DOHH2 (cell line): Measurements from ENCODE around the gene PATZ1.
"Not testable (repeated sequence)": the region's sequence is repeated elsewhere in the genome, so short reads cannot be mapped to it uniquely, and the experiment has no call there.

Experiments used
- EZH2phosphoT487 ChIP-seq: fragments of 200-600 bp; sonication (generic); IDR thresholded peaks from 2 replicates; pipeline ENCODE4 v1.6.1; 2017; ENCODE audit warnings: borderline replicate concordance, mild to moderate bottlenecking, antibody characterized with exemption, low read length, moderate library complexity, mixed read lengths
- TF ChIP-seq, protein P1 (sequence below): fragments of 200-600 bp; sonication (generic); IDR thresholded peaks from one replicate; pipeline ENCODE4 v1.5.1; 2014; ENCODE audit warnings: antibody characterized with exemption, mild to moderate bottlenecking, low read depth, low read length; ENCODE audit not compliant: poor library complexity, severe bottlenecking

DNA sequence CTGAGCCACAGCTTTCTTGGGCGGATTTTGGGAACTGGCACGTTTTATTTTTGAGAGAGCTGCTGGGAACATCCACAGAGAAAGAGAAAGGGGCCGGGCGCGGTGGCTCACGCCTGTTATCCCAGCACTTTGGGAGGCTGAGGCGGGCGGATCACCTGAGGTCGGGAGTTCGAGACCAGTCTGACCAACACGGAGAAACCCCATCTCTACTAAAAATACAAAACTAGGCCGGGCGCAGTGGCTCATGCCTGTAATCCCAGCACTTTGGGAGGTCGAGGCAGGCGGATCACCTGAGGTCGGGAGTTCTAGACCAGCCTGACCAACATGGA, 1.8 kb upstream of the PATZ1 start:
- TF ChIP-seq, protein P1, sequence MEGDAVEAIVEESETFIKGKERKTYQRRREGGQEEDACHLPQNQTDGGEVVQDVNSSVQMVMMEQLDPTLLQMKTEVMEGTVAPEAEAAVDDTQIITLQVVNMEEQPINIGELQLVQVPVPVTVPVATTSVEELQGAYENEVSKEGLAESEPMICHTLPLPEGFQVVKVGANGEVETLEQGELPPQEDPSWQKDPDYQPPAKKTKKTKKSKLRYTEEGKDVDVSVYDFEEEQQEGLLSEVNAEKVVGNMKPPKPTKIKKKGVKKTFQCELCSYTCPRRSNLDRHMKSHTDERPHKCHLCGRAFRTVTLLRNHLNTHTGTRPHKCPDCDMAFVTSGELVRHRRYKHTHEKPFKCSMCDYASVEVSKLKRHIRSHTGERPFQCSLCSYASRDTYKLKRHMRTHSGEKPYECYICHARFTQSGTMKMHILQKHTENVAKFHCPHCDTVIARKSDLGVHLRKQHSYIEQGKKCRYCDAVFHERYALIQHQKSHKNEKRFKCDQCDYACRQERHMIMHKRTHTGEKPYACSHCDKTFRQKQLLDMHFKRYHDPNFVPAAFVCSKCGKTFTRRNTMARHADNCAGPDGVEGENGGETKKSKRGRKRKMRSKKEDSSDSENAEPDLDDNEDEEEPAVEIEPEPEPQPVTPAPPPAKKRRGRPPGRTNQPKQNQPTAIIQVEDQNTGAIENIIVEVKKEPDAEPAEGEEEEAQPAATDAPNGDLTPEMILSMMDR = not testable (repeated sequence)
- not testable (repeated sequence) for TF ChIP-seq EZH2phosphoT487
